HEK293T (cell line): ENCODE measurements around the gene ITPRID1.

ENCODE experiments used
- CTCF ChIA-PET: fragments of 350-600 bp; formaldehyde crosslinking; extraction: SDS; loops from one replicate; lab custom pipeline; 2021; ENCODE audit warnings: antibody characterized with exemption, inconsistent platforms; lab: Yijun Ruan, JAX
- POLR2A ChIA-PET: fragments of 350-600 bp; formaldehyde crosslinking; extraction: SDS; loops from one replicate; lab custom pipeline; 2020; ENCODE audit warnings: antibody characterized with exemption, inconsistent platforms; lab: Yijun Ruan, JAX
- DNase-seq: peaks from one replicate; pipeline ENCODE4 v3.0.0; 2012; ENCODE audit warnings: mixed read lengths; ENCODE audit errors: extremely low spot score
- ARNT ChIP-seq: fragments of 450-650 bp; IDR thresholded peaks from 2 replicates; pipeline ENCODE4 v1.6.1; 2017; ENCODE audit warnings: mild to moderate bottlenecking
- BHLHE40 ChIP-seq: fragments of 450-650 bp; IDR thresholded peaks from 2 replicates; pipeline ENCODE4 v1.6.1; 2016; ENCODE audit warnings: mild to moderate bottlenecking, moderate library complexity, borderline replicate concordance
- CTBP1 ChIP-seq: fragments of 450-650 bp; IDR thresholded peaks from 2 replicates; pipeline ENCODE4 v1.6.1; 2016; ENCODE audit warnings: borderline replicate concordance
- ELF4 ChIP-seq: fragments of 450-650 bp; IDR thresholded peaks from 2 replicates; pipeline ENCODE4 v1.6.1; 2017; ENCODE audit warnings: antibody characterized with exemption
- FOXA1 ChIP-seq: fragments of 450-650 bp; IDR thresholded peaks from 2 replicates; pipeline ENCODE4 v1.6.1; 2016; ENCODE audit warnings: mild to moderate bottlenecking
- FOXK2 ChIP-seq: fragments of 450-650 bp; IDR thresholded peaks from 2 replicates; pipeline ENCODE4 v1.6.1; 2016; ENCODE audit warnings: mild to moderate bottlenecking
- FOXM1 ChIP-seq: fragments of 450-650 bp; IDR thresholded peaks from 2 replicates; pipeline ENCODE4 v1.6.1; 2017; ENCODE audit warnings: mild to moderate bottlenecking, borderline replicate concordance
- HDGF ChIP-seq: fragments of 450-650 bp; IDR thresholded peaks from 2 replicates; pipeline ENCODE4 v1.6.1; 2017; ENCODE audit warnings: antibody characterized with exemption, borderline replicate concordance
- L3MBTL2 ChIP-seq: fragments of 450-650 bp; conservative IDR thresholded peaks from 2 replicates; pipeline ENCODE4 v1.6.1; 2016; ENCODE audit warnings: mild to moderate bottlenecking
- LEF1 ChIP-seq: fragments of 450-650 bp; IDR thresholded peaks from 2 replicates; pipeline ENCODE4 v1.6.1; 2017; ENCODE audit warnings: mild to moderate bottlenecking, borderline replicate concordance
- NFRKB ChIP-seq: fragments of 450-650 bp; IDR thresholded peaks from 2 replicates; pipeline ENCODE4 v1.6.1; 2016; ENCODE audit warnings: mild to moderate bottlenecking, moderate library complexity
- SP1 ChIP-seq: fragments of 450-650 bp; IDR thresholded peaks from 2 replicates; pipeline ENCODE4 v1.6.1; 2017
- SUZ12 ChIP-seq: fragments of 450-650 bp; IDR thresholded peaks from 2 replicates; pipeline ENCODE4 v1.6.1; 2016; ENCODE audit warnings: mild to moderate bottlenecking
- TARDBP ChIP-seq: fragments of 450-650 bp; IDR thresholded peaks from 2 replicates; pipeline ENCODE4 v1.6.1; 2016
- ZNF384 ChIP-seq: fragments of 450-650 bp; IDR thresholded peaks from 2 replicates; pipeline ENCODE4 v1.6.1; 2016
- TF ChIP-seq, protein P1 (sequence below): fragments of 450-650 bp; IDR thresholded peaks from 2 replicates; pipeline ENCODE4 v1.6.1; 2016

Gene ITPRID1

DNA sequence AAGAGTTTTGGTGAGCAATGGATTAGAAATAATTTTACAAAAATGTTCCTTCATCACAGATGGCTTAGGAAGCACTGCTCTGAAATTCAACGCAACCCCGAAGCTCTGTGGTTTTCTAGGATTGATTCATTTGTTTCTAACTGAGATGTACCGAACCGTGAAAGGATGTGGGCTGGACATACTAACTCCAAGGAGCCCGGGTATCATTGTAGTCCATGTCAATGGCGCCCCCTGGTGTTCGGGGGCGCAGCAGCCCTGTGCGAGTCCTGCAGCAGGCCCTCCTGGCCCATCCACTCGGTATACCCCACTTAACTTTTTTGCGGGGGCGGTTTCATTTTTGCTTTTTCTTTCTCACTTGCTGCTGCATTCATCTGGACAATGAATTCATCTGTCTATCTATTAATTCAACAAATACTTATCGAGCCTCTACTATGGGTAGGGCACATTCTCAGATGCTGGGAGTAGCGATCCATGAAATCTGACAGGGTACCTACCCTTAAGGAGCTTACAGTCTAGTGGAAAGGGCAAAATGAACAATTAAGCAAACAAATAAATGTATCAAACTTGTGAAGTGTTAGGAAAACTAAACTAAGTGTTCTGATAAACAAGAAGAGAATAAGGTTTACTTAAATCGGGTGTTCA, 25.2 kb upstream of the ITPRID1 start:
- no peak for TF ChIP-seq ZNF384
- no peak for TF ChIP-seq LEF1
- ChIA-PET POLR2A (no interaction called here), CTCF (interaction anchor here (0.7 to 1.6 kb wide), 6 partner anchors 9 to 178 kb away, joined by 3 to 7 read pairs (median 3); no protein-coding TSS in a partner anchor)
- peak; percentile 80 for DNase-seq

DNA sequence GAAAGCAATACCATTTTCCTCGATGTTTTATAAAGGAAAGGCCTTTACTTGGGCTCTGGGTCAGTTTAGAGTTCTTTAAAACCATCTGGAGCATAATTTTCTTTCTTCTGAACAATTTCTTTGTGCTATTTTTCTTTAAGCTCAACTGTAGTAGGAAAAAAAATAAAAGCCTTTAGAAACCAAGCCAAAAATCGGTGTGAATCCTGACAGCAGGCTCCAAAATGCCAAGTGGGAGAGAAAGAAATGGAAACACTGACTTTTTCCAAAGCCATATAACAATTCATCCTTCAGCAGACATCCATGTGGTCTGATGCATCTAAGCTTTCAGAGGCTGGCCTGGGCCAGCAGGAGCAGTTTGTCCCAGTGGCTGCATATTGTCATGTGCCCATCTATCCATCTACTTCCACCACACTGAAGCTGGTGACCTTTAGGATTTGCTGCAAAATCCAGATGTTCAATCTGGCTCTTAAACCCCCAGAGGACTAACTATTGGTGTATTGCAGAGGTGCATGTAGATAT, 23.0 kb upstream of the ITPRID1 start:
- DNase-seq = no peak
- POLR2A ChIA-PET = no interaction called here
- CTCF ChIA-PET = no interaction called here
- TF ChIP-seq LEF1 (no peak), FOXA1 (no peak)

DNA sequence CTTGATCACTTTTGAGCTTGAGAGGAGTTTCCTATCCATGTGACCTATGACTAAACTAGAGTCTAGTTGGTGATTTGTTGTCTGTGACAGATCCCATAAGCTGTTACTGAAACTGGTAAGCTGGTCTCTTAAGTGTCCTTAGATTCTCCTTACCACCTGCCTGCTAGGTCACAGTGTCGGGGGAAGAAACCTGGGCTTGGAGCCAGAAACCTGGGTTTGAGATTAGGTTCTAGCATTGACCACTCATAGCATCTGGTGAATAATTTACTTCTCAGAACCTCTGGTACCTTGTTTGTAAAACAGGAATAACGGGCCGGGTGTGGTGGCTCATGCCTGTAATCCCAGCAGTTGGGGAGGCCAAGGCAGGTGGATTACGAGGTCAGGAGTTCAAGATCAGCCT, 21.8 kb upstream of the ITPRID1 start:
- no peak for TF ChIP-seq FOXM1
- DNase-seq = no peak
- ChIA-PET CTCF (no interaction called here), POLR2A (no interaction called here)

DNA sequence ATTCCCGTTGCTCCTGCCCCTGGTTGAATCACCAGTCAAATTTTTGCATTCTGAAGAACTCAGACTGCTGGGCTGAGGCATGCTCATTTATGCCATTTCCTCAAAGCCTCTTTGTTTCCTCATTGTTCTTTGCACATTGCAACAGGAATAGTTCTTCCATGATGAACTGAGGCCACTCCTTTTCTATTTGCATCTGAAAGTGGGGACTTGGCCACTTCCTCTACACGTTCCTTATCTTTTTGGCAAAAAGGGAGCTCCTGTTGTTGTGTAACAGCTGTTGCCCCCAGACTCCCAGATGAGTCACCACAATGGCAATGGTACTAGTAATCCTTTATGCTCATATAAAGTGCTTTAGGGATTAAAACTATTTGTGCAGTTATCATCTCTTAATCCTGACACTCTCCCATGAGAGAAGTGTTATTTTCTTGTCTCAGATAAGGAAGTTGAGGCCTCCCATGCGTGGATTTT, 20.1 kb upstream of the ITPRID1 start:
- POLR2A ChIA-PET = no interaction called here
- no peak for DNase-seq
- TF ChIP-seq TARDBP = no peak
- no peak for TF ChIP-seq HDGF
- CTCF ChIA-PET = interaction anchor here (0.6 kb wide), 1 partner anchor 135 kb away, joined by 5 read pairs; no protein-coding TSS in a partner anchor

DNA sequence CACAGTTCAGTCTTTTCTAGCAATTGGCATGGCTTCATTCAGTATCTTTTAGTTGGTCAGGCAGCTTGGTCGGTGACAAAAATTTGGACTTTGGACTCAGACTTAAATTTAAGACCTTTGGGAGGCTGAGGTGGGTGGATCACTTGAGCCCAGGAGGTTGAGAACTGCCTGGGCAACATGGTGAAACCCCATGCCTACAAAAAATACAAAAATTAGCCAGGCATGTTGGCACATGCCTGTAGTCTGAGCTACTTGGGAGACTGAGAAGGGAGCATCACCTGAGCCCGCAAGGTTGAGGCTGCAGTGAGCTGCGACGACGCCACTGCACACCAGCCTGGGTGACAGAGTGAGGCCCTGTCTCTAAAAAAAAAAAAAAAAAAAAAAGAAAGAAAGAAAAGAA, 19.5 kb upstream of the ITPRID1 start:
- TF ChIP-seq CTBP1 (no peak), TARDBP (no peak), FOXA1 (no peak), ARNT (no peak), HDGF (no peak), ELF4 (no peak), FOXM1 (no peak), FOXK2 (no peak), NFRKB (no peak), LEF1 (no peak), SUZ12 (no peak), SP1 (no peak), BHLHE40 (no peak), ZNF384 (no peak), L3MBTL2 (no peak)
- TF ChIP-seq, protein P1, sequence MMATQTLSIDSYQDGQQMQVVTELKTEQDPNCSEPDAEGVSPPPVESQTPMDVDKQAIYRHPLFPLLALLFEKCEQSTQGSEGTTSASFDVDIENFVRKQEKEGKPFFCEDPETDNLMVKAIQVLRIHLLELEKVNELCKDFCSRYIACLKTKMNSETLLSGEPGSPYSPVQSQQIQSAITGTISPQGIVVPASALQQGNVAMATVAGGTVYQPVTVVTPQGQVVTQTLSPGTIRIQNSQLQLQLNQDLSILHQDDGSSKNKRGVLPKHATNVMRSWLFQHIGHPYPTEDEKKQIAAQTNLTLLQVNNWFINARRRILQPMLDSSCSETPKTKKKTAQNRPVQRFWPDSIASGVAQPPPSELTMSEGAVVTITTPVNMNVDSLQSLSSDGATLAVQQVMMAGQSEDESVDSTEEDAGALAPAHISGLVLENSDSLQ = no peak
- POLR2A ChIA-PET = no interaction called here
- CTCF ChIA-PET = interaction anchor here (0.6 kb wide), 1 partner anchor 163 kb away, joined by 4 read pairs; no protein-coding TSS in a partner anchor
- no peak for DNase-seq

DNA sequence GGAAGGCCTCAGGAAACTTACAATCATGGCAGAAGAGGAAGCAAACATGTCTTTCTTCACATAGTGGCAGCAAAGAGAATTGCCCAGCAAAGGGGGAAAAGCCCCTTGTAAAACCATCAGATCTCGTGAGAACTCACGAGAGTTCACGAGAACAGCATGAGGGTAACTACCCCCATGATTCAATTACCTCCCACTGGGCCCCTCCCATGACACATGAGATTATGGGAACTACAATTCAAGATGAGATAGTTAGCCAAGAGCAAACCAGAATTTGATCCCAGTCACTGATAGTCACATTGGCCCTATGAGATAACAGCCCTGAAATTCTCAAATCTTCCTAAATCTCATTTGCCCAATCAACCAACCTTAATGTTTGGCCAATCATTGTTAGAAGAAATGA, 18.2 kb upstream of the ITPRID1 start:
- ChIA-PET CTCF (no interaction called here), POLR2A (no interaction called here)
- no peak for TF ChIP-seq BHLHE40
- TF ChIP-seq ARNT = no peak
- no peak for TF ChIP-seq ELF4
- TF ChIP-seq SP1 = no peak
- no peak for TF ChIP-seq FOXK2
- no peak for TF ChIP-seq LEF1
- no peak for TF ChIP-seq ZNF384
- TF ChIP-seq HDGF = no peak
- TF ChIP-seq, protein P1 = no peak
- no peak for DNase-seq

DNA sequence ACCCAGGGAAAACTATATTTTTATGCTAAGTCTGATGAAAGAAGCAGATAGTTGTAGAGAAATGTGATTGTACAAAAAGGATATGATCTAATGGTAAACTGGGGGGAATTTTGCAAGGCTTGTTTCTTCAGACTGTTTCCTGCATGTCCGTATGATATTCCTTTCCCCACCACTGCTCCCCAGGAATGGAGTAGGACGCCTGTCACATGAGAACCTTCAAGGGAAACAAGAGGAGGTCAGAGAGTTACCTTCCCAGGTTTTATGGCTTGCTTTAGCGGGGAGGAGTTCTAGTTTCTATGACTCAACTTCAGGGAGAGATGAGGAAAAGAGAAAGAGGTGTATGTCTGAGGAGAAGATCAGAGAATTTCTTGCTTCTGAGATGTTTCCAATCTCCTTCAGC, 16.4 kb upstream of the ITPRID1 start:
- TF ChIP-seq BHLHE40 (no peak), FOXA1 (no peak), FOXK2 (no peak), NFRKB (no peak), L3MBTL2 (no peak), ZNF384 (no peak)
- CTCF ChIA-PET = no interaction called here
- POLR2A ChIA-PET = no interaction called here
- no peak for DNase-seq

DNA sequence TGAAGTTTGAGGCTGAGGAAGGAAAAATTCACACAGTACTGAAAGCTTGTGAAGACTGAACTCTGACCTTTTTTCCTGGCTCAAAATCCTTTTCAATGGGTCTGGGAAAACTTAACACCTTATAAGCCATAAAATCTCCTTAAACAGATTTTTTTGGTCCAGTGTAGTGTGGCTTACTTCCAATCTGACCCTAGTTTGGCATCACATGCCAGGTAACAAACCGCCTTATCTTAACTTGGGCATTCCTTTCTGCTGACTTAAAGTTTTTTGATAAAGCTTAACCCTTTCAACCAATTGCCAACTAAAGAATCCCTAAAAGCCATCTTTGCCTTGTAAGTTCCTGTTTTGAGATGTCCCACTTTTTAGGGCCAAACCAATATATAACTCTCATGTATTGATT, 13.2 kb upstream of the ITPRID1 start:
- no peak for DNase-seq
- ChIA-PET CTCF (no interaction called here), POLR2A (no interaction called here)
- TF ChIP-seq HDGF (no peak), NFRKB (no peak), SP1 (no peak), FOXA1 (no peak), LEF1 (no peak), ELF4 (no peak), L3MBTL2 (no peak), FOXK2 (no peak), ARNT (no peak), ZNF384 (no peak)
